Cardiac fibroblast (primary cell): ENCODE data around the gene ADPRH.
A peak's percentile ranks its signal among the peaks of the same experiment; 100 is the strongest.

Source experiments
- DNase-seq, 2 donors: peaks; one replicate each; pipeline versions ENCODE4 v3.0.0 to v3.0.0-alpha.2; 2010; ENCODE audit warnings: low read depth in 2 of 2
- H3K4me3 ChIP-seq, 2 donors: replicated peaks in 1 of 2; 1 replicate in 1 of 2; 2 replicates in 1 of 2; pipeline ENCODE4 v1.5.1; 2011; ENCODE audit warnings: low read depth in 2 of 2, low read length in 2 of 2, mild to moderate bottlenecking in 2 of 2, moderate library complexity in 1 of 2
- TF ChIP-seq, protein P1 (sequence below): IDR thresholded peaks from one replicate; pipeline ENCODE4 v1.5.1; 2011; ENCODE audit warnings: low read depth, mild to moderate bottlenecking, low read length, inconsistent platforms

Gene ADPRH

DNA sequence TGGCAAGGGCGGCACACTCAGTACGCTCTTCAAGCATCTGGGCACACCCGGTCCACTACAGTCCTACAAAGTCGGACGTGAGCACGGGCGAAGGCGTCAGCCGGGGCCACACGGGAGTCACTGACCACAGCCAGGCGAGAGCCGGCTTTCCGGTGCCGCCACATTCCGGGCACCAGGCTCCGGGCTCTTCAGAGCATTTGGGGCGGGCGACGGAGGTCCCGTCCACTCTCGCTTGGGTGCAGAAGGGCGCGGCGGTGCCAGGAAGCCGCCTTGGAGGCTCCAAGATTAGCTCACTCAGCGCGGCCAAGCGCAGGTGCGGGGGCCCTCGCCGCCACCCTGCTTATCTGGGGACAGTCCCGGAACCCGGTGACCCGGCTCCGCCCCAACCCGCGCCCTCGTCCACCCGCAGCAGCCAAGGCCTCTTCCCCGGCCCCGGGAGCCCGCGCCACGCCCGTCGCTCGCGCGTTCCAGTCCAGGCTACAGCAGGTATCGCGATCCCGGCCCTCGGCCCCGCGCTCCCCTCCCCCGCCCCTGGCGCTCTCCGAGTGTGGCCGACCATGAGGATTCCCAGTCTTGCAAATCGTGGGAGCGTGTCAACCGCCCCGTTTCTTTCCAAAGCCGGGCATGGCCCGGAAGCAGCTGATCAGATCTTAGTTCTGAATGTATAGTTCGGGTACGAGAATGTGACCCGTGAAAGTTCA lies at the start of gene ADPRH:
ADPRH (plus strand) TSS at position 127 of the 701 bp plus-strand sequence. CDS start 2,678 bp downstream, outside the sequence.
- DNase-seq = peak; percentile 68 to 69
- peak within 1 kb of the TSS; percentile 55 to 57 for H3K4me3 ChIP-seq
- TF ChIP-seq, protein P1, sequence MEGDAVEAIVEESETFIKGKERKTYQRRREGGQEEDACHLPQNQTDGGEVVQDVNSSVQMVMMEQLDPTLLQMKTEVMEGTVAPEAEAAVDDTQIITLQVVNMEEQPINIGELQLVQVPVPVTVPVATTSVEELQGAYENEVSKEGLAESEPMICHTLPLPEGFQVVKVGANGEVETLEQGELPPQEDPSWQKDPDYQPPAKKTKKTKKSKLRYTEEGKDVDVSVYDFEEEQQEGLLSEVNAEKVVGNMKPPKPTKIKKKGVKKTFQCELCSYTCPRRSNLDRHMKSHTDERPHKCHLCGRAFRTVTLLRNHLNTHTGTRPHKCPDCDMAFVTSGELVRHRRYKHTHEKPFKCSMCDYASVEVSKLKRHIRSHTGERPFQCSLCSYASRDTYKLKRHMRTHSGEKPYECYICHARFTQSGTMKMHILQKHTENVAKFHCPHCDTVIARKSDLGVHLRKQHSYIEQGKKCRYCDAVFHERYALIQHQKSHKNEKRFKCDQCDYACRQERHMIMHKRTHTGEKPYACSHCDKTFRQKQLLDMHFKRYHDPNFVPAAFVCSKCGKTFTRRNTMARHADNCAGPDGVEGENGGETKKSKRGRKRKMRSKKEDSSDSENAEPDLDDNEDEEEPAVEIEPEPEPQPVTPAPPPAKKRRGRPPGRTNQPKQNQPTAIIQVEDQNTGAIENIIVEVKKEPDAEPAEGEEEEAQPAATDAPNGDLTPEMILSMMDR = no peak

DNA sequence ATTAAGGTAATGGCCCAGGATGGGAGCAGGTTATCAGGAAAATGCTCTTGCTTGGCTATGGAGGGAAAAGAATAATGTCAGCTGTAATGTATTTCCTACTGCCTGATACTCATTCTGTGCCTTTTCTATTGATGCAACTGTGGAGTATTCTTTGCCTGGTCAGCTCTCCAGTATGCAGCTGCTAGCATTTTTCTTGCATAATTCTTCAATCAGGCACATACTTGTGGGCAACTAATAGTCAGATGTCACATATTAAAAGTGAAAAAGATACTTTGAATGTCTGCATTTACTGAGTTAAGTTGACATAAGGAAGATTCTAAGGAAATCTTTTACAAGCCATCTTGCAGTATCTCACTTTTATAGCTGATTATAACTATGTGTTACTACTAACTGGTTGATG lies 49.4 kb upstream of the ADPRH start:
- TF ChIP-seq, protein P1 = no peak
- peak; percentile 35 to 58 for DNase-seq
- H3K4me3 ChIP-seq = no peak overlapping the region

DNA sequence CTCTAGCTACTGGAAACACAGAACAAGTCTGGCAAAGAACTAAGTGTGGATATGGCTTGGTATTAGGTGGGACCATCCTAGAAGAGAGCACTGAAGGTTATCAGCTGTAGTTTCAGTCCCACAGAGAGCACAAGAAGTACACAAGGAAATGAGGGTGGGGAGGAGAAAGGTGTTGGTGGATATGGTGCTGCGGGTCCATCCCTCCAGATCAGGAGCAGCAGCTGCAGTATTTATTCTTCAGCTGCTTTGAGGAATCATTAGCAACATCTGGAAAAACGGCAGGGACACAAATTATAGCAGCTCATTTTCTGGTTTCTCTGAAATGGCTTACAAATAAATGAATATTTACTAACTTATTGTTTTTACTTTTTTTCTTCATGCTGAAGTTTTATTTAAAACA lies 48.8 kb upstream of the ADPRH start:
- TF ChIP-seq, protein P1 = no peak
- DNase-seq = no peak

DNA sequence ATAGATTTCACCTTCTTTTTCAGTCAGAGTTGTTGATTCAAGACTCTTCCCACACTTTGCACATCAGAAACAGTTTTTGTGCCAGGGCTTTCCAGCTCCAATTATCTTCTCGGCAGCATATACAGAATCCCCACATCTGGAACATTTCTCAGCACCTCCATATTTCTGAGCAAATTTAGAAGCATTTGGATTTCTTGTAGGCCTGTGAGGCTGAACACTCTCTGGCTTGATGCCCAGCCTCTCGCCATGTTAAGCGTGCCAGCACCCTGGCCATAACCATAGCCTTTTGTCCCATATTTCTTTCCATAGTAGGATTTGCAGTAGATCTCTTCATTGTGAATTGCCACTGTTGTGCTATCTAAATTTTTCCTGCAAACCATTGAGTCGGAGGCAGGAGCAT lies 48.1 kb upstream of the ADPRH start:
- DNase-seq = no peak
- H3K4me3 ChIP-seq = no peak overlapping the region
- TF ChIP-seq, protein P1 = no peak

More for the DNA sequence above, 48.8 kb upstream of the ADPRH start:
- no peak overlapping the region for H3K4me3 ChIP-seq

- H3K4me3 ChIP-seq = no peak overlapping the region
- DNase-seq = no peak
- TF ChIP-seq, protein P1 = no peak
Observed at GRCh38 chr3:119534296-119534695, 45.0 kb upstream of the ADPRH start.

- TF ChIP-seq, protein P1 = no peak
- DNase-seq = no peak
- H3K4me3 ChIP-seq = no peak overlapping the region
Observed at GRCh38 chr3:119536757-119537156, 42.5 kb upstream of the ADPRH start.

DNA sequence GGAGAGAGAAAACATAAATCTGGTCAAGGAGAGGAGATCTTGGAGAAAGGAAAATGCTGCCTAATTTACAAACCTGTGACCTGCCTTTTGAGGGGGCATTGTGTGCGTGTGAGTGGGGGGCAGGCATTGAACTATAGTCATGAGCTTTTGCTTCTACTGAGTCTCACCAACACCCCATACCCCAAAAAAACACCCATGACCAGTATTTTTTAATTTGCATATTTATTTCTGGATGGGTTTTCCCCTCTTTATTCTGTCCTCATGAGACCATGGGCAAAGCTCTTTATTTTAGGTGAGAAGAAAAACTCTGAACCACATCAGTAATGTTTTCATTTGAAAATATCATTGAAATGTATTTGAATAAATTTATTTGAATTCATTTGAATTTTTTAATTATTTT lies 40.5 kb upstream of the ADPRH start:
- DNase-seq = no peak
- no peak overlapping the region for H3K4me3 ChIP-seq
- TF ChIP-seq, protein P1 = no peak
